ENCODE measurements around the gene MAP1LC3A. TPM values are rescaled to one million over a fixed set of nuclear protein-coding genes. Genes with fewer than 3 reads are reported as not detected.

Gene MAP1LC3A
- total RNA-seq, 1 experiment from 2014 or later = 25.9 TPM

DNA sequence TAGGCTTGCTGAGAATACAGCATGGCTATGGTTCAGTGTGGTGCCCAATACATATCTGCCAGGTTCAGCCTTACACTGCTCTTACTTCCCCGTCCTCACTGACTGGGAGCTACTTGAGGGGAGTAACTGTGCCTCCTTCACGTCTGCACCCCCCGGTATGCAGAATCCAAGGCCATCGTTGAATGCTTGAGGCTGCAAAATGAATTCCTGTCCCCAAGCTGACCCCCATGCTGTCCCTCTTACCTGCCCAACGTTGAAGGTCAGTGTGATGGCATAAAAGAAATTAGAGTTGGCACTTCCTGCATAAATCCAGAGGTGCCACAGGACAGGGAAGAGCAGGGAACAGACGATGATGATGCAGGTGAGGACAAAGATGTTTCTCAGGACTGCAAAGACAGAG, 16.3 kb downstream of the MAP1LC3A start:
- H3K27ac Mint-ChIP-seq = peak overlapping the region in 1 of 3 experiments; percentile 36; a peak in 2 of 7 replicates
- no peak overlapping the region for H4K8ac ChIP-seq (replicated peaks; ENCODE audit: insufficient read length, low read depth, low read length)
- no peak overlapping the region for H4K91ac ChIP-seq (ENCODE audit: insufficient read length, low read depth, low read length)
- H2BK5ac ChIP-seq (ENCODE audit: insufficient read length, low read length) = no peak overlapping the region
- no peaks in the 10 kb centered on the region for H3K27me3 Mint-ChIP-seq (ENCODE audit: low read depth)
- peaks cover 5 to 12% of the 10 kb centered on the region in 2 experiments; a peak in 3 of 4 replicates for H3K4me1 Mint-ChIP-seq
- no peak overlapping the region for H3K18ac ChIP-seq (ENCODE audit: insufficient read length, low read depth, low read length)
- no peak overlapping the region for H2BK20ac ChIP-seq (ENCODE audit: low read depth, low read length, poor library complexity, severe bottlenecking)
- H3K56ac ChIP-seq (ENCODE audit: insufficient read length, low read depth, low read length) = no peak overlapping the region
- H3K4me3 Mint-ChIP-seq = no peak overlapping the region
- H3K79me2 ChIP-seq (ENCODE audit: insufficient read depth, low read length) = no peaks in the 10 kb centered on the region
- peaks cover 7 to 25% (median 13%) of the 10 kb centered on the region in 3 experiments; a peak in 5 of 7 replicates for H3K36me3 Mint-ChIP-seq (ENCODE audit: insufficient read depth in 1 of 3, low read depth in 3 of 3)
- no peak overlapping the region for H3T11ph ChIP-seq (ENCODE audit: low read length)
- no peak overlapping the region for H3K4me2 ChIP-seq (ENCODE audit: insufficient read depth, insufficient read length, low read length)
- no peak overlapping the region for H2BK120ac ChIP-seq (ENCODE audit: low read depth, low read length, poor library complexity, severe bottlenecking)
- DNase-seq = no peak
- no peaks in the 10 kb centered on the region for H3K23me2 ChIP-seq (ENCODE audit: insufficient read length, low read depth, low read length, poor library complexity, severe bottlenecking)
- no peak overlapping the region for H2AK5ac ChIP-seq (ENCODE audit: insufficient read length, low read length)
- no peak overlapping the region for H4K5ac ChIP-seq (ENCODE audit: insufficient read length, low read depth, low read length)
- H3K27ac ChIP-seq (ENCODE audit: insufficient read length, low read depth, low read length) = no peak overlapping the region
- no peaks in the 10 kb centered on the region for H3K9me3 ChIP-seq (ENCODE audit: control insufficient read depth, low read depth, low read length)
- H4K20me1 ChIP-seq (ENCODE audit: control insufficient read depth, insufficient read depth, insufficient read length) = no peaks in the 10 kb centered on the region
- WGBS (ENCODE audit: extremely low coverage, insufficient read length, low lambda C conversion rate) = no CpG with 5 or more reads among the region's 6 CpGs
- no peaks in the 10 kb centered on the region for H3K9me3 Mint-ChIP-seq
- no peak overlapping the region for H3K23ac ChIP-seq (ENCODE audit: insufficient read length, low read depth, low read length)
- H2AFZ ChIP-seq (ENCODE audit: low read length) = no peak overlapping the region
- no peak overlapping the region for H2BK12ac ChIP-seq (ENCODE audit: insufficient read length, low read depth, low read length)
- TF ChIP-seq, protein P1, sequence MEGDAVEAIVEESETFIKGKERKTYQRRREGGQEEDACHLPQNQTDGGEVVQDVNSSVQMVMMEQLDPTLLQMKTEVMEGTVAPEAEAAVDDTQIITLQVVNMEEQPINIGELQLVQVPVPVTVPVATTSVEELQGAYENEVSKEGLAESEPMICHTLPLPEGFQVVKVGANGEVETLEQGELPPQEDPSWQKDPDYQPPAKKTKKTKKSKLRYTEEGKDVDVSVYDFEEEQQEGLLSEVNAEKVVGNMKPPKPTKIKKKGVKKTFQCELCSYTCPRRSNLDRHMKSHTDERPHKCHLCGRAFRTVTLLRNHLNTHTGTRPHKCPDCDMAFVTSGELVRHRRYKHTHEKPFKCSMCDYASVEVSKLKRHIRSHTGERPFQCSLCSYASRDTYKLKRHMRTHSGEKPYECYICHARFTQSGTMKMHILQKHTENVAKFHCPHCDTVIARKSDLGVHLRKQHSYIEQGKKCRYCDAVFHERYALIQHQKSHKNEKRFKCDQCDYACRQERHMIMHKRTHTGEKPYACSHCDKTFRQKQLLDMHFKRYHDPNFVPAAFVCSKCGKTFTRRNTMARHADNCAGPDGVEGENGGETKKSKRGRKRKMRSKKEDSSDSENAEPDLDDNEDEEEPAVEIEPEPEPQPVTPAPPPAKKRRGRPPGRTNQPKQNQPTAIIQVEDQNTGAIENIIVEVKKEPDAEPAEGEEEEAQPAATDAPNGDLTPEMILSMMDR (conservative IDR thresholded peaks at IDR 0.05) = no peak
- H3K9ac ChIP-seq (ENCODE audit: extremely low read depth, insufficient read length, low read length) = no peak overlapping the region
- no peaks in the 10 kb centered on the region for H3K4me1 ChIP-seq (ENCODE audit: insufficient read depth, low read length)
- no peak overlapping the region for H3K4ac ChIP-seq (ENCODE audit: low read depth, low read length)
- H3K79me1 ChIP-seq (ENCODE audit: insufficient read depth, low read depth, low read length, poor library complexity, severe bottlenecking) = no peaks in the 10 kb centered on the region
- no peak overlapping the region for H3K14ac ChIP-seq (ENCODE audit: insufficient read depth, low read length)
- H3K27me3 ChIP-seq (ENCODE audit: insufficient read depth, low read length) = no peaks in the 10 kb centered on the region
- no peak overlapping the region for H2BK15ac ChIP-seq (ENCODE audit: low read depth, low read length)
